ENCODE measurements around the gene ANKRD63.

Gene ANKRD63

DNA sequence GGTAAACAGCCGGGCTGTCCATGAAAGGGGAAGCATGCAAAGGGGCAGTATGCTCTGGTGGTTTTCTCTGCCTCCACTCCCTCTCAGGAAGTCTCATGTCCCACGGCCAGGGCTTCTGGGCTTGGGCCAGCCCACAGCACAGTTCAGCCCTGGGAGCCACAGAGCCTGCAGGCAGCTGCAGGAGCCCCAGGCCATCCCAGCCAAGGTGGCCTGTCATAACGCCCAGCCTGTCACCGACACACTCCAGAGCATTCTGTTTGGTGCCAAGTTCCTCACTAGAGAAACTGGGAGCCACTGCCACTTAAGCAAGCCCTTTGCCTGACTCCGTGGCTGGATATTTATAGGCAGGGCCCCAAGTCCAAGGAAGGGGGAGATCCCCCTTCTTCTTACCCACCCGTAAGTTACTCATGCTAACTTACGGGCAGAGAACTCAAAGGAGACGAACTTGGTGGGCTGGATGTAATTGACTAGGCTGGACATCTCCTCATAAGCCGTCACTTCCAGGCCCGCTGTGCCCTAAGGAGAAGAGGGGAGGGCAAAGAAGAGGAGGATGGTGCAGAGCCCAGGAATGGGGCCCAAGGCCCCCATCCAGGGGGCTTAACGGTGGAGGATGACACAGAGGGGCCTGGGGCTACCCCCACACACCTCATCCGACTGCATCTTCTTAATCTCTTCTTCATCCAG lies 13.2 kb upstream of the ANKRD63 start:
- no peak for DNase-seq (ENCODE audit: low read depth in 2 of 2)

DNA sequence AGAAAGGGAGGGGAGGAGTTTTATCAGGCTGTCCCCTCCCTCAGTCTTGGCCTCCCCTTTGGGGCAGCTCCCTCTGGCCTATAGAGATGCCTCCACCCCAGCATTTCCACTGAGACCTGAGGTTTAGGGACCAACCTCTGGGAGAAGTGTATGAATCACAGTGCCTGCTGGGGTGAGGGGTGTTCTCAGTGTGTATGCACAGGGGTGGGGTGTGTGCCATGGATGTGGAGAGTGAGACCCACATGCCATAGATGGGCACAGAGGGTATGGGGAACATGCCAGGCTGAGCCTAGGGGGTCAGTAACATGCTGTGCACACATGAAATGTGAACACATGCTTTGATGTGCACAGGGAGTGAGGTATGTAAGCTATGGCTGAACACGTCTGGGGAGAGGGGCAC lies 12.4 kb upstream of the ANKRD63 start:
- DNase-seq (ENCODE audit: low read depth in 2 of 2), result no peak

DNA sequence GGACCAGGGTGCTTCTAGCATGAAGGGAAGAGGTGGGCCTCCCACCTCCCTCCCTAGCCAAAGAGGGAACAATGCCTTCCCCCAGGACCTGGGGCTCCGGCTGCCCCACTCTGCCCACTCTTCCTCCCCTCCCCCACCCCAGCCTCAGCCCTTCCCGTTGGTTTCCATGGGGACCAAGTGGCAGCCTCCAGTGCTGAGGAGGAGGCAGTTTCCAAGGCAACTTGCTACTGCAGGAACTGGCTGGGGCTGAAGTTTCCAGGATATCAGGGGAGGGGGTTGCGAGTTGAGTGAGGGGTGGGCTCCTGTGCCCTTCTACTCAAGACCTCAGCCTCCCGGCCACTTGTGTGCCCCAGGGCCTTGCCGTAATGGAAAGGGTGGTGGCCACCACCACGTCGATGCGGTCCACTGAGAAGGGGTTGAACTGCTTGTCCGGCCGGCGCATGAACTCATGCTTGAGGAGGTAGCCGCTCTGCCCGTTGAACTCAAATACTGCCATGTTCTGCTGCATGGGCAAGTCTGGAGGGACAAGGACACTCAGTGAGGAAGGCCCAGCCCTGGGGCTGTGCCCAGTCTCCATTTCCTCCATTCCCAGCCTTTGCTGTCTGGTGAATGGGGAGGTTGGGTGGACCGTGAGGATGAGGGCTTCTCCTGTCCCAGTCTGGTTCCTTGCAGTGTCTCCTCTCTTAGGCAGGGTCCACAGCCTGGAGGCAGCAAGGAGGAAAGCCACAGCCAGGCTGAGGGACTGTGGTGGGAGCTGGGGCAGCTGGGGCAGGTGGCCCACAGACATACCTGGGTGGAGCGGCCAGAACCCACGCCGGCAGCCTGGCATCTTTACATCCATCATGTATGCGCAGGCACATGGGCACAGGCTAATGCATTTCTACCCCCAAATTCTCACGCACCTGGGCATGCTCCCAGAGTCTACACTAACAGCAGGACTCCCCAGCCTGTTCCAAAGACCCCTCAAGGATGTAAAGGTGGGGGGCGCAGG lies 11.3 kb upstream of the ANKRD63 start:
- DNase-seq (ENCODE audit: low read depth in 2 of 2), result no peak

DNA sequence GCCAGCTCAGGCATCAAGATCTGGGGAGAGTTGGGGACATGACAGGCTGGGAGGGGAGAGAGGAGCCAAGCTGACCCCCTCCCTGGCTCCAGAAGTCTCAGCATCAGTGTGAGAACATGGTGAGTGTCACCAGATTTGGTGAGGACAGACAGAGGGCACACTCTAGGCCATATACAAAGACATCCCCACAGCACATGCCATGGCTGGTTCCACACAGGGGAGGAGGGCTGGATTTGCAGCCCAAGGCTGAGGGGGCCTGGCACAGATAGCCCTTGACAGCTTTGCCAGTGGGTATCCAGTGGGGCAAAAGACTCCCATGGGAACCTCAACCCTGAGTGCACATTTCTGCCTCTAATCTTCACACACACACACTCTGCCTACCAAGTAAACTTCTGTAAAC lies 10.1 kb upstream of the ANKRD63 start:
- DNase-seq (ENCODE audit: low read depth in 2 of 2), result no peak

DNA sequence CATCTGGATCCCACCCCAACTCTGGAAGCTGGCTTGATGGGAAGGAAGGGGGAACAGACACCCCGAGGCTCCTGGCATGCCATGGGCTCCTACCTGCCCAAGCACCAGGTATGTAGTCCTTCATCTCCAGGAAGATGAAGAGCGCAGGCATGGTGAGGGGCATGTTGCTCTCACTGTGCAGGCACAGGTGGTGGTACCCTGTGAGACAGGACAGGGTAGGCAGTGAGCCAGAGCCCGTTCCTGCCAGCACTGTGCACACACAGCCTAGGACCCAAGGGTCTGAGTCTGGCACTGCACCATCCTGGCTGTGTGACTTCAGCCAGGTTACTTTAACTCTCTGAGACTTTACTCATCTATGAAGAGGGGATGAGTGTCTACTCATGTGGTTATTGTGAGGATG lies 9.4 kb upstream of the ANKRD63 start:
- DNase-seq (ENCODE audit: low read depth in 2 of 2), result no peak

DNA sequence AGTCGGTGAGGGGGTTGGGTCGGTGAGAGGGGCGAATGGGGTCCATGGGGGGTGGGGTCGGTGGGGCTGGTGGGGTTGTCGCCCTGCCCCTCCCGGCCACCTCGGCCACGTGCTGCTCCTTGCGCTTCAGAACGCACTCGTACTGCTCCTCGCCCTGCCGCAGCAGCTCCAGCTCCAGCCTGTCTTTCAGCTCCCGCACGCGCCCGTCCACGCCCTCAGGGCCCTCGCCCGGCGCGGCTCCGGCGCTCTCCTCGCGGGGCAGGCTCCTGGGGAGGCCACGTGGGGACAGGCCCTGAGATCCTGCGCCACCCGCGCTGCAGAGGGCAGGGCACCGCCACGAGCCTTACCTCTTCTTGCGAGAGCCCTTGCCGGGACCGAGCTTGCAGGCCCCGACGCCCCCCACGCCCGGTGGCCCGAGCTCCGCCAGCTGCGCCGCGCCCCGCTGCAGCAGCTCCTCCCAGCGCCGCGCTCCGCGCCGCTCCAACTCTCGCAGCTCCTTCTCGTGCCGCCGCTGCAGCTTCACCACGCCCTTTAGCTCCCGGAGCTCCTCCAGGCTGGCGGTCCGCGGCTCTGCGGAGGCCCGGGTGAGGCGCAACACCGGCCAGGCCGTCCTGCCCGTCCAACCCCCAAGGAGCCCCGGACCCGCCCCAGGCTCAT lies 8.2 kb upstream of the ANKRD63 start:
- DNase-seq (ENCODE audit: low read depth in 2 of 2), result no peak

DNA sequence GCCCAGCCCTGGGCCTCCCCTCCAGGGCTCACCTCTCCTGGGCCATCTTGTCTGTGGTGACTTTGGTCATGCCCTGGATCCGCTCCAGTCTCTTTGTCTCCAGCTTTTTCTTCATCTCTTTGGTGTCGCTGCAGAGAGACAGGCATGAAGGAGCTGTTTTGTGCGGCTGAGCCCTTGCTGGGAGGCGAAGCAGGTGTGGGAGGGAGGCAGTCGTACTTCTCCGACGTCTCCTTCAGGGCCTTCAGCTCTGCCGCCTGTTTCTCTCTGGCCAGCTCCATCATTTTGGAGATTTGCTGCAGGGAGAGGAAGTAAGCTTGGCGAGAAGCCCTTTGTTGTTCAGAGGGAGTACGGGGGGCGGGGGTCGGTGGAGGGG lies 7.7 kb upstream of the ANKRD63 start:
- DNase-seq (ENCODE audit: low read depth in 2 of 2), result no peak

DNA sequence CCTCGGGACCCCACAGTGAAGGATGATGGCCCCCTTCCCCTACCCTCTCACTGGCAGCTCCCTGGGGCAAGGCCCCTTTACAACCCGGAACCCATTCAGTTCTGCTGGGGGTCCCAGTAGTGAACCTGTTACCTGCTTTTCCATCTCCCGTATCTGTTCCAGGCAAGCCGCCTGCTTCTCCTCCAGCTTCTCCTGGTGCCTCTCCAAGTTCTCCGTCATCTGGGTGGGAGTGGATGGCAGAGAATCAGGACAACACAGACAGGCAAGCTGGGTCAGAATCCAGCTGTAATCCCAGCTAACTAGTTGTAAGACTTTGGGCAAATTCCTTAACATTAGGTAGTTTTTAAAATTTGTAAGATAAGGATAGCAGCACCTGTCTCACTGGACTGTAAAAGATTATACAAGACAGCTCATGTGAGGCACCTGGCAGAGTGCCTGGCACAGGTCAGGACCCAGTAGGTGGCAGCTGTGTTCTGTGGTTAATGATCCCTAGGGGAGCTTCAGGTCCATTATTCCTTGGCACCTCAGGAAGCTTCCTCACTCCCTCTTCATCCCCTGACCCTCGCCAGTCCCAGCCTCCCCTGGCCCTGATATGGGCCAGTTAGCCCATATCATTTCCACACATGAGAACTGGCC lies 6.4 kb upstream of the ANKRD63 start:
- no peak for DNase-seq (ENCODE audit: low read depth in 2 of 2)

DNA sequence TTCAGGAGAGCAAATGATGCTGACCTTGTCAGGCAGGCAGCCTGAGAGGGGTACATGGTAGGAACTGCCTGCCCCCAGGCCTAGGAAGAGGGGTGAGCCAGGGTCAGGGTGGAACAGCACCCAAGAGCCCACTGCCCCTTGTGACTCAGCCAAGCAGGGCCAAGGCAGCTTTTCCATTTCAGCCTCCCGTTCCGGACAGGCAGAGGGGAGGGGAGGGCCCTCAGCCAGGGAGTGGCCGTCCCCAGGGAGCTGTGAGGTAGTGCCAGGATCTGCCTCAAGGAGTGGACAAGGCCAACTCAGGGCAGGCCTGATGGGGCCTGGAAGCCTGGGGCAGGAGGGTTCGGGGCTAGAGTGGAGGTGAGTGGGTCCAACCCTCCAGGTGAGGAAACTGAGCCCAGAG lies 5.1 kb upstream of the ANKRD63 start:
- DNase-seq (ENCODE audit: low read depth in 2 of 2), result no peak

DNA sequence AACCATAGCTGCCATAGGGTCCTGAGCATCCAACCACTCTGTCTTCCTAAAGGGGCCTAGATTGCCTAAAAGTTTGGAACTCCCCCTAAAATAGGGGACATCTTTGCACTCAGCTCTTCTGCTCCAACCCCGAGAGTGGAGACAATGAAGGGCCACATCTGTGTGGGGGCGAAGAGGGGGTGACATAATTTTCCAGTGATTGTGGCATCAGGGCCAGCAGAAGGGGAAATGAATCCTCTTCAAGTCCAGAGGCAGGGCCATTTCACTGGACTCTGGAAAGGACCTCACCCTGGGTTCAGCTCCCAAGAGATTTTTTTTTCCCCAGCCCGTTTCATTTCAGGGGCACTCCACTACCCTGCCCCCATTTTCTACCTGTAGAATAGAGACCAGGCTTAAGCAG lies 4.6 kb upstream of the ANKRD63 start:
- no peak for DNase-seq (ENCODE audit: low read depth in 2 of 2)

DNA sequence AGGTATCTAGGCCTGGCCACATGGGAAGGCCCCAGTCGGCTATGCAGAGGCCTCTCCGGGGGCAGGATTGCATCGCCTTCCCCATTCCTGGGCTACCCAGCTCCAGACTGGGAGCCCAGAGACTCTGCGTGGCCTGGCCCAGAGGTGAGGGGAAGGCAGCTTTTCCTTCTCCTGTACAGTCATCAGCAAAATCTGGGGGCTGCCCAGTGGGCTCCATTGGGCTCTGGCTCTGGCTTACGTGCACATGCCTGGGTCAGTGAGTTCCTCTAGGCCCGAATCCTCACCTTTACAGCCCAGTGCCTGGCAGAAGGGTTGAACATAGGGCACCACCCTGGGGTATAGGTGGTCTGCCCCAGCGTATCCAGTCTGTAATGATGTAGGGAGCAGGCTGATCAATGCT lies 3.9 kb upstream of the ANKRD63 start:
- no peak for DNase-seq (ENCODE audit: low read depth in 2 of 2)

DNA sequence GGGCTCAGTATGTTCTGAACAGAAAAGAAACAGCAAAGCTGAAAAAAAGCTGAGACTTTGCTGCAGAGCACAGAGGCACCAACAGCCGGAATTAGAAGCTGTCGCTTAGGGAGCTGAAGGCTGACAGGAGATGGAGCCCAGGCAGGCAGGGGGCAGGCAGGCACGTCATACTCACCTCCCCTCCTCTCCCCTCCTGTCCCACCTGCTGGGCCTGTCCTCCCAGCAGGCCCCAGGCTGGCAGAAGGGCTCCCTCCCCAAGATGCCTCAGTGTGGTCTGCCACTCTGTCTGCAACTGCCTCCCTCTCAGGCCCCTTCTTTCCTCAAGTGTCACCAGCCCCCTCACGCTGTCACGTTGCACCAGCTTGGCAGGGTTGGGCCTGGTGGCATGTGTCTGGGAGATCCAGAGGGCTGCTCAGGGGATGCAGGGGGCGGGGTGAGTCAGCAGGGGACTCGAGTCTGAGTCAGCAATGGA lies 3.2 kb upstream of the ANKRD63 start:
- no peak for DNase-seq (ENCODE audit: low read depth in 2 of 2)

DNA sequence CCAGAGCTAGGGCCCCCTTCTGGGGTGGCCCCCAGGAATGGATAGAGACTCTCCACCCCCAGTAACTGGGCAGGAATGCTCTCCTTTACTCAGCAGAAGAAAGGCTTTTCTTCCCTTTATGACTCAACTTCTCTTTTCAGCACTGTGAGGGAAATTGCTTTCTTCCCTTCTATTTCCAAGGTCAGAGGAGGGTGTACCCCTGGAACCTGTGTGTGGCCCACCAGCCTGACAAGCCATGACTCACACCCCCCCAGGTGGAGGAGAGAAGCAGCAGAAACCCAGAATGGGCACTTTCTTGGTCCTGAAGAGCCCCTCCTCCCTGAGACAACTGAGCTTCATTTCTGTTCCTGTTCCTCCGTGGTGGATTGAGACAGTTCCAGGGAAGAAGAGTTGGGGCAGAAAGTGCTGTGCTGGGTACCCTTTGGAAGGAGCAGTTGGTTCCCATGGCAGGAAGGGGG lies 2.7 kb upstream of the ANKRD63 start:
- no peak for DNase-seq (ENCODE audit: low read depth in 2 of 2)

DNA sequence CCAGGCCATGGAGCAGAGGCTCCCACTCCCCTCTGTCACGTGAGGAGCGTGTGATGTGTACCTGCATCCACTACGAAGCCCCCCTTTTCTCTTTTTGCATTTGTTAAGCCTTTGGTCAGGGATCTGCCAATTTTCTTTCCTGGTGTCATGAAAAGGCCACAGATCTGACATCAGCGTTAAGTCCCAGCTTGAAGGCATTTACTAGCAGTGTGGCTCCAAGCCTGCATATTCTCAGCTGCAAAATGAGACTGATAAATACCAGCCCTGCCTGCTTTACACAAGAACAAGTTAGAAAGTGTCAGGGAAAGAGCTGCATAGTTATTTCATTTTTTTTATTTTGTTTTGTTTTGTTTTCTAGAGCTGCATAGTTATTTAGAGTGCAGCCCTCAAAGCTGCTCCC lies 2.3 kb upstream of the ANKRD63 start:
- no peak for DNase-seq (ENCODE audit: low read depth in 2 of 2)

DNA sequence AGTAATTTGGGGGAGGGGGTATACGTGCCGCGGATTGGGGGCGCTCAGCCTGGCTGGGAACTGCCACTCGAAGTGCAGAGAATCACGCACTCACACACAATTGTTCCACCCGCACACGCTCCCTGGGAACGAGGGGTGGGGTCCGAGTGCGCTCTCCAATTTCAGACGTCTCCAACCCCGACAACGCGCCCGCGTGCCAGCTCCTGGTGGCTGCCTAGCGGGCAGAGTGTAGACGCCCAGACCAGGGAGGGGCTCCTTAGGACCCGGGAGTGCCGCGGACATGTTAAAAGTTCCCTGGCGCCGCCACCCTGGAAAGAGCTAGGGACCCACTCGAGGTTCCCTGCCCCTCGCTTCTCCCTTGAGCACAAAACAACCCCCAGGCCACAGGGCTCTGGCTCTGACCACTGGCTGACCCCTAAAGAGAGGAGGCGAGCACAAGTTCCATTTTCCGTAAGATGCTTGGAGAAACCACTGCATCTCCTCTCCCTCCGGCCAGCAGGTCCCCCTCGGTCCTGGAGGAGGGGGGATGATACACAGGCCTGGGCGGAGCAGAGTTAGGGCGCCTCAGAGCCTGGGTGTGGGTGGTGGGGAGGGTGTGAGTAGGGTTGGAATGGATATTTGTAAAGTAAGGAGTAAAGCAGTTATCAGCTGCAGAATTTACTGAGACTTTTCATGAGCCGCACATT lies 894 bp upstream of the ANKRD63 start:
- DNase-seq (ENCODE audit: low read depth in 2 of 2), result no peak

DNA sequence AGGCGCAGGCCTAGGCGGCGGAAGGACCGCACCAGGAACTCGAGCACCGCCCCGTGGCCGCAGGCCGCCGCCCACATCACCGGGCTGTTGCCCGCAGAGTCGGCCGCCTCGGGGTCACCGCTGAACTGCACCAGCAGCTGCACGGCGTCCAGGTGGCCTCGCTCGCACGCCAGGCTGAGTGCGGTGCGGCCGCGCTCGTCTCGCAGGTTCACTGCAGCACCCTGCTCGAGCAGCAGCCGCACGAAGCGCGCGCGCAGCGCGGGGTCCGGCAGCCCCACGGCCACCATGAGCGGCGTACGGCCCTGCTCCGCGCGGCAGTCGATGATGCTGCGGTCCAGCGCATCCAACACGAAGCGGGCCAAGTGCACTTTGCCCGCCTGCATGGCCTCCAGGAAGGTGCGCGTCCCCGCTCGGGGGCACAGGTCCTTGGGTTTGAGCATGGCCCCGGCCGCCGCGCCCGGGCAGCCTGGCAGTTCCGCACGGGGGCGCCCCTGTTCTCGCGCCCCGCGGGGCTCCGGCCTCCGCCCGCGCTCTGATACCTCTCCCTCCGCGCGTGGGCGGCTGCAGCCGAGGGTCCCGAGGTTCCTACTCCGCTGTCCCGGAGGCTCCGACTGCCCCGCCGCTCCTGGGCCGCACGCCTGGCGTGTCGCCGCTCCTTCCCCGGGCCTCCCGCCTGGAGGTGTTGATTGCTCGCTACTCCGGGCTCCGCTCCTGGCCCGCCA lies 556 bp downstream of the ANKRD63 start:
- DNase-seq (ENCODE audit: low read depth in 2 of 2), result peak in 1 of 2 donors; percentile 47

DNA sequence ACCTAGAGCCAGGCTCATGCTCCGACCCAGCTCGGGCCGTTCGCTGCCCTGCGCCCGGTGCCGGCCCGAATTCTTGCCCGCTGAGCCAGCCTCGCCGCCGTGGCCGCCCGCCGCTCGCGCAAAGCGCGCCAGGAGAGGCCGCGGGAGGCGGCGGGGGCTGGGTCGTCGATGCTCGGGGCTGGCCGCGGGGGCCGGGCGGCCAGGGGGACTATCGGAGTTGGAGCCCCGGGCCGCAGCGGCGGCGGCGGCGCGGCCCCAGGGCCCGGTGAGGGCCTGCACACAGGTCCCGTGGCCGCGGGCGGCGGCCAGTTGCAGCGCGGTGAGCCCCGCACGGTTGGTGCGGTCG lies 1.1 kb downstream of the ANKRD63 start:
- DNase-seq (ENCODE audit: low read depth in 2 of 2), result no peak

DNA sequence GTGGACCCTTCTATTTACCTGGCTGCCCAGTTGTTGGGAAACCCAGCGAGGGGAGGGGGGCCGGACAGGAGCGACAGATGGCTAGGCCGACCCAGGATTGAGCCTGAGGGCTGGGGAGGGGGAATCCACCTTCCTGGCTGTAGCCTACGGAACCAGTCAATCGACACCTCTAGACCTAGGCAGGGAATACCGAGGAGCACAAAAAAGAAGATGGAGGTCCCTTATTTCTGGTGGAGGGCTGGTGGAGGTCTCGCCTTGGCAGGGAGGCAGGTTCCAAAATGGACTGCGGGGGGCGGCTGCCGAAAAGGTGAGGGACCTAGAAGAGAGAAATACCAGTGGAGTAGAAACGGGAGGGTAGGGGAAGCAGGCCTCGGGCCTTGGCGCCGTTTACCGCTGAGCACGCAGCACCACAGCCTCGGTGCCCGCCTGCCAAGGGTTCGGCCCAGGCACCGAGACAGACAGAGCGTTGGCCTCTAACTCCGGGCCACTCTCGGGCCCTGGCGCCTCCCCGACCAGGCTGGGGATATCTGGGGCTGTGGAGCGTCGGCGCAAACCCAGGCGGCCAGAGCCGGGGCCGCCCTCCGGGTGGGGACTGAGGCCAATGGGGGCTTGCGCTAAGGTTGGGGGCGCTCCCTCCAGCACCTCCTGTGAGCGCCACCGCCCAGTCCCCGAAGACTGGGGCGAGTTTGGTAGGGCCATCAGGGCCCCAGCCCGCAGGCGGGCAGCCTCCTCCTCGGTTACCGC lies 1.6 kb downstream of the ANKRD63 start:
- DNase-seq (ENCODE audit: low read depth in 2 of 2), result no peak

DNA sequence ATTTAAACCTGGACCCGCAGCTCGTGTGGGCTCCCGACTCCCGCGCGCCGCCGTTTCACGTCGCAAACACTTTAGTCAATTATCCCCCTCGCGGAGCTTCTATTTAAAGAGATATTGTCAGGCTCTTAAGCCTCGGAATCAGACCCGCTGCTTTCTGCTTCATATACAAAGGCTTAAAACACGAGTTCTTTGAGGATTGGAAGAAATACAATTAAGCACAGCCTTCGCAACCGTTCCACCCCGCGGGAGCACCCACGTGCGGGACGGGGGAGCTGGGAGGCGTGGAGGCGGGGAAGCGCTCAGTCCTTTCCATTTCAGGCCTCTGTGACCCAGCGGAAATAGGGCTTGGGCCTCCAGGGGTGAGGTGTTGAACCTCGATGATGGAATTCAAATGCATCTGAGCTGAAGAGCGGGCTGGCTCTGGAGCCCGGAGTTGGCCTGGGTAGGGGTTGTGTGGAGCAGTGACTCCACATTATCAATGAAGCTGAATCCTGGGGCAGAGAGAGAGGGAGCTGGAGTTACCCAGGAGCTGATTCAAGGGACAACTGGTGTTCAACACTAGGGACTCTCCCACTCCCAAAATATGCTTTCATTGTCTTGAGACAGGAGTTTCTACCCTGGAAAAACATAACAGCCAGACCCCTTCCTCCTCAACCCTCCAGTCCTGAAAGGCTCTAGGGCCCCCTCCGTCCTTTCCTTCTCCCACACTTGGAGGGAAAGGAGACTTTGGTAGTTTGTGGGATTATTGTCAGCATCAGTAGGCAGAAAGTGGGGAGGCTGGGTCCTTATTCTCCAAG lies 2.4 kb downstream of the ANKRD63 start:
- DNase-seq (ENCODE audit: low read depth in 2 of 2), result no peak
